A673 (cell line): ENCODE results near the gene DCUN1D3. TPM values are rescaled to one million over a fixed set of nuclear protein-coding genes. Genes with fewer than 3 reads are reported as not detected.

Source experiments
- BruUV-seq: library from RNA; stranded (reverse); fragments of 400-500 nt; replicated peaks from 2 replicates; lab custom pipeline; 2021; lab: Mats Ljungman, UMichigan
- CTCF ChIA-PET: fragments of 300-600 bp; sonication (Branson Sonifier 250); formaldehyde crosslinking; loops from one replicate; lab custom pipeline; 2022; ENCODE audit warnings: antibody characterized with exemption; lab: Charles Lee
- POLR2A ChIA-PET: fragments of 300-600 bp; sonication (Branson Sonifier 250); formaldehyde crosslinking; loops from one replicate; lab custom pipeline; 2022; ENCODE audit warnings: antibody characterized with exemption; ENCODE audit not compliant: low non-redundant PET; lab: Charles Lee
- DNase-seq: peaks from one replicate; pipeline ENCODE4 v3.0.0-alpha.2; 2015; ENCODE audit warnings: low spot score
- H3K27ac ChIP-seq: fragments of 200-600 bp; sonication (generic); 2 replicates; pipeline ENCODE4 v1.5.1; 2016; ENCODE audit warnings: mixed run types, low read depth, mild to moderate bottlenecking, mixed read lengths, antibody characterized with exemption, low read length; ENCODE audit not compliant: poor library complexity, severe bottlenecking
- H3K27me3 ChIP-seq: fragments of 200-600 bp; sonication (generic); replicated peaks from 2 replicates; pipeline ENCODE4 v1.6.1; 2017; ENCODE audit warnings: mixed run types, low read depth, mild to moderate bottlenecking, mixed read lengths, antibody characterized with exemption, low read length; ENCODE audit not compliant: insufficient read depth, poor library complexity
- H3K36me3 ChIP-seq: fragments of 200-600 bp; sonication (generic); 2 replicates; pipeline ENCODE4 v1.6.1; 2016; ENCODE audit warnings: mixed run types, mild to moderate bottlenecking, mixed read lengths, antibody characterized with exemption, low read length; ENCODE audit not compliant: insufficient read depth, poor library complexity, severe bottlenecking
- H3K4me1 ChIP-seq: fragments of 200-600 bp; sonication (generic); 2 replicates; pipeline ENCODE4 v1.6.1; 2017; ENCODE audit warnings: mixed run types, mild to moderate bottlenecking, mixed read lengths, antibody characterized with exemption, low read length; ENCODE audit not compliant: insufficient read depth, poor library complexity, severe bottlenecking
- H3K4me3 ChIP-seq: fragments of 200-600 bp; sonication (generic); 2 replicates; pipeline ENCODE4 v1.5.1; 2016; ENCODE audit warnings: low read depth, mixed run types, mild to moderate bottlenecking, mixed read lengths, low read length; ENCODE audit not compliant: poor library complexity, severe bottlenecking
- H3K9me3 ChIP-seq: fragments of 200-600 bp; sonication (generic); 2 replicates; pipeline ENCODE4 v1.6.1; 2016; ENCODE audit warnings: mixed run types, low read depth, mild to moderate bottlenecking, mixed read lengths, antibody characterized with exemption, low read length; ENCODE audit not compliant: poor library complexity, severe bottlenecking
- EZH2 ChIP-seq: fragments of 200-600 bp; sonication (generic); IDR thresholded peaks from 2 replicates; pipeline ENCODE4 v1.6.1; 2017; ENCODE audit warnings: borderline replicate concordance, low read depth, mild to moderate bottlenecking, mixed read lengths, antibody characterized with exemption, low read length; ENCODE audit not compliant: poor library complexity, severe bottlenecking
- intact Hi-C: fragments of 100-400 bp; cut with micrococcal nuclease; formaldehyde crosslinking; loops from one replicate; pipeline ENCODE4 v1.10.0; 2022; ENCODE audit not compliant: unreplicated experiment
- total RNA-seq: library from RNA; stranded (reverse); gene quantifications from 2 replicates; pipeline ENCODE4 v1.2.3, GENCODE V29; 2021
- TF ChIP-seq, protein P1 (sequence below): fragments of 300-800, 200-600 bp; sonication (generic); conservative IDR thresholded peaks from 2 replicates; pipeline ENCODE4 v1.5.1; 2017; ENCODE audit warnings: low read depth, mild to moderate bottlenecking, antibody characterized with exemption, low read length, moderate library complexity, mixed read lengths

Gene DCUN1D3
- total RNA-seq, 1 experiment from 2014 or later: 12.4 TPM

DNA sequence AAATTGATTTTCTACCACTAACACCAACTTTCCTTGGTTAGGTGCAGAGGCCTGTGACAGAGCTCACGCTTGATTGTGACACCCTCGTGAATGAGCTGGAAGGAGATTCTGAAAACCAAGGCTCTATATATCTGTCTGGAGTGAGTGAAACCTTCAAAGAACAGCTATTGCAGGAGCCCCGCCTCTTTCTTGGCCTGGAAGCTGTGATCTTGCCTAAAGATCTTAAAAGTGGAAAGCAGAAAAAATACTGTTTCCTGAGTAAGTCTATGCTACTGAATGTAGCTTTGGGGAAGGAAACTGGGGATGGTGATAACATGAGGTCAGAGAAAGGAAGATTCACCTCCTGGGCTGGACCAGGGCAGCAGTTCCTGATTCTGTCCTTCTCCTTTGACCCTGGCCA is 55.6 kb downstream of the DCUN1D3 start:
- no peaks in the 10 kb centered on the region for H3K9me3 ChIP-seq
- no peaks in the 10 kb centered on the region for H3K27me3 ChIP-seq
- POLR2A ChIA-PET: no interaction called here
- no TSS peak for BruUV-seq
- no peaks in the 10 kb centered on the region for H3K4me1 ChIP-seq
- intact Hi-C loops: no loop called here
- H3K27ac ChIP-seq: no peak overlapping the region
- DNase-seq: no peak
- H3K4me3 ChIP-seq: no peak overlapping the region
- TF ChIP-seq, protein P1, sequence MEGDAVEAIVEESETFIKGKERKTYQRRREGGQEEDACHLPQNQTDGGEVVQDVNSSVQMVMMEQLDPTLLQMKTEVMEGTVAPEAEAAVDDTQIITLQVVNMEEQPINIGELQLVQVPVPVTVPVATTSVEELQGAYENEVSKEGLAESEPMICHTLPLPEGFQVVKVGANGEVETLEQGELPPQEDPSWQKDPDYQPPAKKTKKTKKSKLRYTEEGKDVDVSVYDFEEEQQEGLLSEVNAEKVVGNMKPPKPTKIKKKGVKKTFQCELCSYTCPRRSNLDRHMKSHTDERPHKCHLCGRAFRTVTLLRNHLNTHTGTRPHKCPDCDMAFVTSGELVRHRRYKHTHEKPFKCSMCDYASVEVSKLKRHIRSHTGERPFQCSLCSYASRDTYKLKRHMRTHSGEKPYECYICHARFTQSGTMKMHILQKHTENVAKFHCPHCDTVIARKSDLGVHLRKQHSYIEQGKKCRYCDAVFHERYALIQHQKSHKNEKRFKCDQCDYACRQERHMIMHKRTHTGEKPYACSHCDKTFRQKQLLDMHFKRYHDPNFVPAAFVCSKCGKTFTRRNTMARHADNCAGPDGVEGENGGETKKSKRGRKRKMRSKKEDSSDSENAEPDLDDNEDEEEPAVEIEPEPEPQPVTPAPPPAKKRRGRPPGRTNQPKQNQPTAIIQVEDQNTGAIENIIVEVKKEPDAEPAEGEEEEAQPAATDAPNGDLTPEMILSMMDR: no peak
- no peak for TF ChIP-seq EZH2
- H3K36me3 ChIP-seq: peaks cover 17% of the 10 kb centered on the region
- CTCF ChIA-PET: no interaction called here

DNA sequence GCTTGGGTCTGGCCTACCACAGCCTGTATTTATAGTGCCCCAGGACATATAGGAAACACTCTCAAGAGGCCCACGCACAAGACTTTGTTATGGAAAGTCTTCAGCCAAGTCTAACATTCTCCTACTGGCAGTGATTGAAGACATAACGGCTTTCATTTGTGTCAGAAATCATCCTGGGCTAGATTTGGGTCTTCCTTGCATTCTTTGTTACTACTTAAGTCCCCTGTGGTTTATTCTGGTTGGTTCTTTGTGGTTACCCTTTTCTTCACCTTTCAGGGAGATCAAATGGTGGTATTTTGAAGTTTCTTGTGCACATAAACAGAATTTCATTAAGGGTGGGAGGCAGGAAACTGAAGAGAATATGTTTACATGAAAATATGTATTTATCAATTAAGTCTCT is 56.1 kb downstream of the DCUN1D3 start:
- ChIA-PET POLR2A (no interaction called here), CTCF (no interaction called here)
- Histone ChIP-seq H3K27ac (no peak overlapping the region), H3K9me3 (no peaks in the 10 kb centered on the region), H3K36me3 (peaks cover 18% of the 10 kb centered on the region), H3K4me3 (no peak overlapping the region), H3K27me3 (no peaks in the 10 kb centered on the region), H3K4me1 (no peaks in the 10 kb centered on the region)
- DNase-seq: no peak
- TF ChIP-seq, protein P1: no peak
- no peak for TF ChIP-seq EZH2
- intact Hi-C loops: no loop called here
- no TSS peak for BruUV-seq

DNA sequence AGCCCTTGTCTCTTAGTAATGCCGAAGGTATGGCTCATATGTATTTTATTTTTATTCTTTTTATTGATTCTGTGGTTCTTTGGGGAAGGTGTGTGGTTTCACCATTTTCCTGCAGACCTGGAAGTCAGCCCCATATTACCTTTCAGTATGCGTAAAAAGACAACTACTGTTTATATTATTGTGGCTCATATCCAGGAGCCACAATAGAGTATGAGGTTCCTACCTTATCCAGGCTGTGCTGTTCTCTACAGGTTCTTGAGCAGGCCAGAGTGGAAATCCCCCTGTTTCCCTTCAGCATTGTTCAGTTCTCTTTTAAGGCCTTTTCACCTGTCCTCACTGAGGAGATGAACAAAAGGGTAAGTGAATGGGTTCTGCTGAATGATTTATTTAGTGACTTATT is 60.7 kb downstream of the DCUN1D3 start:
- Histone ChIP-seq H3K36me3 (peaks cover 16% of the 10 kb centered on the region), H3K9me3 (peaks cover 4% of the 10 kb centered on the region), H3K27me3 (no peaks in the 10 kb centered on the region), H3K27ac (no peak overlapping the region), H3K4me1 (no peaks in the 10 kb centered on the region), H3K4me3 (no peak overlapping the region)
- CTCF ChIA-PET: no interaction called here
- no peak for TF ChIP-seq EZH2
- TF ChIP-seq, protein P1: no peak
- no TSS peak for BruUV-seq
- DNase-seq: no peak
- intact Hi-C loops: no loop called here
- POLR2A ChIA-PET: no interaction called here
